GM10248 (cell line): ENCODE measurements around the gene ONECUT3.

Source experiments
- CTCF ChIA-PET: fragments of 300-600 bp; sonication (Branson Sonifier 250); formaldehyde crosslinking; extraction: SDS; loops from one replicate; lab custom pipeline; 2021; ENCODE audit warnings: antibody characterized with exemption; lab: Yijun Ruan, JAX
- POLR2A ChIA-PET: fragments of 350-650 bp; sonication (Branson Sonifier 250); formaldehyde crosslinking; extraction: SDS; loops from one replicate; lab custom pipeline; 2020; ENCODE audit warnings: antibody characterized with exemption; lab: Yijun Ruan, JAX
- DNase-seq: peaks from one replicate; pipeline ENCODE4 v3.0.0; 2012; ENCODE audit errors: extremely low spot score
- TF ChIP-seq, protein P1 (sequence below): IDR thresholded peaks from 2 replicates; pipeline ENCODE4 v1.5.1; 2012; ENCODE audit warnings: mild to moderate bottlenecking, low read depth; ENCODE audit errors: extremely low read depth, missing control alignments, control extremely low read depth

ONECUT3 gene

DNA sequence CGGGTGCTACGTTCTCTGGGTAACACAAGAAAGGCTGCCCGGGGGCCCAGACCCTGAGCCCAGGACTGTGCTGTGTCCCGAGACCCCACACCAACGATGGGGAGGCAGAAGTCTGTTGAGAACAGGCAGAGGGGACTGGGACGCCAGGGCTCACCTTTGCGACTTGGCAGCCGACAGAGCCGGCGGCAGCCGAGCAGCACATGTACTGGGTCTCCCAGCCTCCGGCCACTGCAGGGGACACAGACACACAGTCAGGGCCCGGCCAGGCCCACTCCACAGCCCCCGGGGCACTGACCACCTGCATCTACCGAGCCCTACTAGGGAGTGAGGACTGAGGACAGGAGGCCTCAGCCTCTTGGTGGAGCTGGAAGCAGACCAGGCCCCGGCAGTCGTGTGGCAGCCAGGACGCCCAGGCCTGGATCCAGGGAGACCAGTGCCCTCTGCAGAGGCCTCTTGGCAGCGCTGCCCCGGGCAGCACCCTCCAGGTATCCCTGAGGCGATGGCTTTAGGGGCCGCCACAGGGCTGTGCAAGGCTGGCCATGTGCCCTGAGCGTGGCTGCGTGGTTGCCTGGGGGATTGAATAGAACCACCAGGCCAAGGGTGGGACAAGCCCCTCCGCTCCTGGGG lies 64.4 kb downstream of the ONECUT3 start:
- CTCF ChIA-PET: interaction anchor here (2.5 to 7.2 kb wide), 2 partner anchors 8 to 20 kb away, joined by 10 to 51 read pairs; no protein-coding TSS in a partner anchor
- no peak for DNase-seq
- TF ChIP-seq, protein P1, sequence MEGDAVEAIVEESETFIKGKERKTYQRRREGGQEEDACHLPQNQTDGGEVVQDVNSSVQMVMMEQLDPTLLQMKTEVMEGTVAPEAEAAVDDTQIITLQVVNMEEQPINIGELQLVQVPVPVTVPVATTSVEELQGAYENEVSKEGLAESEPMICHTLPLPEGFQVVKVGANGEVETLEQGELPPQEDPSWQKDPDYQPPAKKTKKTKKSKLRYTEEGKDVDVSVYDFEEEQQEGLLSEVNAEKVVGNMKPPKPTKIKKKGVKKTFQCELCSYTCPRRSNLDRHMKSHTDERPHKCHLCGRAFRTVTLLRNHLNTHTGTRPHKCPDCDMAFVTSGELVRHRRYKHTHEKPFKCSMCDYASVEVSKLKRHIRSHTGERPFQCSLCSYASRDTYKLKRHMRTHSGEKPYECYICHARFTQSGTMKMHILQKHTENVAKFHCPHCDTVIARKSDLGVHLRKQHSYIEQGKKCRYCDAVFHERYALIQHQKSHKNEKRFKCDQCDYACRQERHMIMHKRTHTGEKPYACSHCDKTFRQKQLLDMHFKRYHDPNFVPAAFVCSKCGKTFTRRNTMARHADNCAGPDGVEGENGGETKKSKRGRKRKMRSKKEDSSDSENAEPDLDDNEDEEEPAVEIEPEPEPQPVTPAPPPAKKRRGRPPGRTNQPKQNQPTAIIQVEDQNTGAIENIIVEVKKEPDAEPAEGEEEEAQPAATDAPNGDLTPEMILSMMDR: no peak
- POLR2A ChIA-PET: no interaction called here

DNA sequence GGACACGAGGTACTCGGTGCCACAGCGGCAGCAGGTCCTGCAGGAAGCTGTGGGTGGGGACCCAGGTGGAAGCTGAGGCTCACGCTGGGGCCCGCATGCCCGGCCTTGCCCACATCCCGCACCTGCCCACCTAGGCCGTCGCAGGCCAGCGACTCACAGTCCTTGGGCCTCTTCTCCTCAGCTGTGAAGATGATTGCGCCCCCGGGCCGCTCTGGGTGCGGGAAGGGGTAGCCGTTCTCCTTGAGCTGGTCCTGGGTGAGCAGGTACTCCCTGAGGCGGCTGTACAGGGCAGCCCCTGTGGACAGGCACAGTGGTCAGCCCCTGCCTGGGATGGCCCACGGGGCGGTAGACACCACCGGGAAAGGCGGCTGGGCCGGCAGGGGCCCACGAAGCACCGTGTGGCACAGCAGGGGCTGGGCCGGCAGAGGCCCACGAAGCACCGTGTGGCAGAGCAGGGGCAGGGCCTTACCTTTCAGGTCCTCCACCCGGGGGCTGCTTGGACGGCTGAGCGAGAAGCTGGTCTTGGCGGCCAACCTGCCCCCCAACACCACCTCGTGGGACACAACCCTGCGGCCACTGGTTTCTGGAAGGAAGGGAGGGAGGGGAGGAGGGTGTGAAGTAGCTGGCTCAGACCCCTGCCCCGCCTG lies 65.4 kb downstream of the ONECUT3 start:
- POLR2A ChIA-PET: no interaction called here
- CTCF ChIA-PET: interaction anchor here (2.5 to 7.2 kb wide), 2 partner anchors 7 to 19 kb away, joined by 10 to 51 read pairs; no protein-coding TSS in a partner anchor
- TF ChIP-seq, protein P1: no peak
- no peak for DNase-seq

DNA sequence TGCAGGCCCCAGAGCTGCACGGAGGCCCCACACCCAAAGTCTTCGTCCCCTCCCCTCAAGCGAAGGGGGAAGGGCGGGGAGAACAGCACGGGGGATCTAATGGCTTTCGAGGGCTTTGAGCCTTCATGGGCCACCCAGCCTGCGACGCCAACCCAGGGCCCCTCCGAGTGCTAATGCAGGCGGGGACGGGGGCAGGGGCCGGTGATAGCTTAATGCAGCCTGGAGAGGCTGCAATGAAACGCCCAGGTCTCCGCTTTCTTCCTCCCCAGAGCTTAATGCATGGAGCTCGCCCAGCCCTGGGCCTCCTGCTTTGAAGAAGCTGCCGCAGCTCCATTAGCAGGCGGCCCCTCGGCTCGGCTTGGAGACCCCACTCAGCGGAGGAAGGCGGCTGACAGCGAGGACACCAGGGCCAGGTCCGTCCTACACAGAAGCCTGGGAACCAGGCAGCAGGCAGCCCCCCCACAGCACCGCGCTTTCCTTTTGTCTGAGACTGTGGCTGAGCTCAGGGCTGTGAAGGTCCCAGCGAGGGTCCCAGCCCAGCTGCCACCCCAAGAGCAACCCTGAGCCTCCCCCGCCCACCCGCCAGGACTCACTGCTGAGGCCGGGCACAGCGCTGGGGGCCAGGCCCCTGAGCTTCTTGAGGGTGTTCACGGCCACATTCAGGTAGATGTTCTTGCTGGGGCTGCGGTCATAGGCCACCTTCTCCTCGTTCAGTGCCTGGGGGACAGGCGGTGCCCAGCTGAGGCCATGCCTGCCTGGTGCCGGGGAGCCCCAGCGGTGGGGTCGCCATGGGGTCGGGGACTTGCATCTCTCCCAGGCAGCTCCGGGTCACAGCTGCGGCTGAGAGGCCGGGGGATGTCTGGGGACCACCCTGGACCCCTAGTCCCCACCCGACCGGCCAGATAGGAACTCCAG lies 66.3 kb downstream of the ONECUT3 start:
- ChIA-PET CTCF (interaction anchor here (2.5 to 7.2 kb wide), 2 partner anchors 6 to 18 kb away, joined by 10 to 51 read pairs; no protein-coding TSS in a partner anchor), POLR2A (no interaction called here)
- TF ChIP-seq, protein P1: no peak
- DNase-seq: no peak

DNA sequence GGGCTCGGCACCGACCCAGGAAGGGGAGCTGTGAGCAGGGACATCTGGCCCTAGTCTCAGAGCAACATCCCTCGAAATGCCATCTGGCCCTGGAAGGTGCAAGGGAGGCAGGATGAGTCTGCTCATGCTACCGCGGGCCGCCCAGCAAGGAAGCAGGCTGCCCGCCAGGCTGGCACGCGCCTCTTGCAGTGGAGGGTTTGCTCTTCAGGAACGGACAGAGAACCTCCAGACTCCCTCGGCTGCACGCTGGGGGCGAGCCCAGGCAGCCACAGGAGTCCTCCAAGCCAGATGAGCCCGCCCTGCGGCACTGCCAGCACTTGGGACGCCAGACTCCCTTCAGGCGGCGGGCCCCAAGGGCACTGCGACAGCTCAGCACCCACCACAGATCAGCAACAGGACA lies 68.9 kb downstream of the ONECUT3 start:
- ChIA-PET CTCF (interaction anchor here (0.6 to 10.1 kb wide), 3 partner anchors 6 to 276 kb away, joined by 3 to 152 read pairs (median 51); no protein-coding TSS in a partner anchor), POLR2A (no interaction called here)
- TF ChIP-seq, protein P1: no peak
- DNase-seq: no peak

DNA sequence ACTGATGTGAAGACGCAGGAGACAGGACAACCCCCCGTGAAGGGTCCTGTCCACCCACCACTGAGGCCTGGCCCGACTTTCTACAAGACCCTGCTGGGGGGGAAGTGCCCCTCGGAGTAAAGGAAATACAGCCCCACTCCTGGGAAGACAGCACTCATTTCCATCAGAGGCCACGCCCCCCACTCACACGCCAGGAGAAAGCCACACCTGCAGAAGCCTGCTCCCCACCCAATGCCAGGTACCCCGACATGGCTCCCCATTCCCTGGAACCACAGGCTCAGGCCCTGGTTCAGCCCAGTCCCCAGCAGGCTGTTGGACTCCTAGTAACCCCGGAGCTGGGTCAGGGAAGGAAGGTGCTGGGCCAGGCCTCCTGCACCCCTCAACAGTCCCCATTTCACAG lies 69.7 kb downstream of the ONECUT3 start:
- DNase-seq: no peak
- ChIA-PET POLR2A (no interaction called here), CTCF (interaction anchor here (1.0 to 10.1 kb wide), 3 partner anchors 6 to 151 kb away, joined by 4 to 152 read pairs (median 51); no protein-coding TSS in a partner anchor)
- TF ChIP-seq, protein P1: no peak

DNA sequence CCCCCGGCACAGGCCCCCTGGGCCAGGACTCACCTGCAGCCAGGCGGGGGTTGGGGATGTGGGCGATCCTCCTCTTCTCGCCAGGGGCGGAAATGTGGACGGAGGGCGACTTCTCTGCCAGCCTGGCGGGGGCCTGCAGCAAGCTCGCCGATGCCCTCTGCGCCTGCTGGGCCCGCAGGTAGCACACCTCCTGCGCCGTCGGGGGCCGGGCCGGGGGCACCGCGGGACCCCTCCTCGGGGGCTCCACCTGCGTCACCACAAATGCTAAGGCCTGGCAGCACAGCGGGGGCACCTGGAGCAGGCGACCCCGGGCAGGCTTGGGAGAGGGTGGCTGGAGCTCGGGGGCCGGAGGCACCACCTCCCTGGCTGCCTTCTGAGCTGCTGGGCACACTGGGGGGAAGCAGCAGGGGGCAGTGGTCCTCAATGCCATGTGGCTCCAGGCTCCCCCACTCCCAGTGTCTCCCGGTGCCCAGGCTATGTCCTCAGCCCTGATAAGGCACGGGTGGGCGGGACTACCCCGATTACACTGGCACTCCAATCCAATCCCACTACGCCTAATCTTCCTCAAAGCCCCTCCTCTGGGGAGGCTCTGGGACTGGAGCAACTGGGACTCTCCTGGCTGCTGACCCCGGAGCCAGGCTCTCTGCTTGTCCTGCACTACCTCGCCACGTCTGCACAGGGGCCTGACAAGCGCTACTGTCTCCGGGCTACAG lies 70.4 kb downstream of the ONECUT3 start:
- no peak for DNase-seq
- ChIA-PET POLR2A (no interaction called here), CTCF (interaction anchor here (1.0 to 10.1 kb wide), 3 partner anchors 7 to 151 kb away, joined by 4 to 152 read pairs (median 51); no protein-coding TSS in a partner anchor)
- TF ChIP-seq, protein P1: no peak
